ENCODE data around the gene GLI3.

The GLI3 gene

GRCh38 chr7:41948503-41948902 lies 288.5 kb downstream of the GLI3 start:
- H3K27ac ChIP-seq, result no peak overlapping the region
- TF ChIP-seq CTCF (IDR thresholded peaks at IDR 0.05) (no peak), ZFX (IDR thresholded peaks at IDR 0.05; ENCODE audit: borderline replicate concordance) (no peak)

- TF ChIP-seq ZFX (IDR thresholded peaks at IDR 0.05; ENCODE audit: borderline replicate concordance), result no peak
- peak; percentile 100 for TF ChIP-seq CTCF (IDR thresholded peaks at IDR 0.05)
- H3K27ac ChIP-seq, result peak overlapping the region; percentile 37; the same call in 1 of the 2 replicates
These were observed 293.9 kb downstream of the GLI3 start for GRCh38 chr7:41943094-41943577.

- TF ChIP-seq ZFX (IDR thresholded peaks at IDR 0.05; ENCODE audit: borderline replicate concordance) (no peak), CTCF (IDR thresholded peaks at IDR 0.05) (no peak)
- H3K27ac ChIP-seq, result peak overlapping the region; percentile 37
These were observed 294.4 kb downstream of the GLI3 start for GRCh38 chr7:41942468-41943093.

GRCh38 chr7:41940760-41941343 lies 296.2 kb downstream of the GLI3 start:
- TF ChIP-seq ZFX (IDR thresholded peaks at IDR 0.05; ENCODE audit: borderline replicate concordance), result no peak
- peak; percentile 96 for TF ChIP-seq CTCF (IDR thresholded peaks at IDR 0.05)
- H3K27ac ChIP-seq, result no peak overlapping the region

- H3K27ac ChIP-seq, result no peak overlapping the region
- TF ChIP-seq CTCF (IDR thresholded peaks at IDR 0.05), result no peak
- TF ChIP-seq ZFX (IDR thresholded peaks at IDR 0.05; ENCODE audit: borderline replicate concordance), result no peak
These were observed 298.6 kb downstream of the GLI3 start for GRCh38 chr7:41938371-41938770.

GRCh38 chr7:41933427-41933826 lies 303.6 kb downstream of the GLI3 start:
- no peak overlapping the region for H3K27ac ChIP-seq
- TF ChIP-seq CTCF (IDR thresholded peaks at IDR 0.05) (no peak), ZFX (IDR thresholded peaks at IDR 0.05; ENCODE audit: borderline replicate concordance) (no peak)

GRCh38 chr7:41931263-41931646 lies 305.8 kb downstream of the GLI3 start:
- TF ChIP-seq ZFX (IDR thresholded peaks at IDR 0.05; ENCODE audit: borderline replicate concordance) (no peak), CTCF (IDR thresholded peaks at IDR 0.05) (no peak)
- H3K27ac ChIP-seq, result no peak overlapping the region

All from 22Rv1 (cell line).